ENCODE results near the gene ATMIN. TPM values are rescaled to one million over a fixed set of nuclear protein-coding genes. Genes with fewer than 3 reads are reported as not detected.

Gene ATMIN
- total and polyA plus RNA-seq, 4 donors, result 6.8 to 17.8 (median 12.3) TPM

GRCh38 chr16:81004646-81005353, 30.8 kb upstream of the ATMIN start:
- peak overlapping the region in 2 of 3 donors; percentile 22 to 45 for H3K4me3 ChIP-seq (ENCODE audit: low read depth in 1 of 3, low read length in 3 of 3)
- no peaks in the 10 kb centered on the region for H3K9me3 ChIP-seq (ENCODE audit: control insufficient read depth in 4 of 4, low read length in 3 of 4)
- no peaks in the 10 kb centered on the region for H3K36me3 ChIP-seq (ENCODE audit: control insufficient read depth in 4 of 4, insufficient read depth in 3 of 4, low read depth in 1 of 4, low read length in 3 of 4)
- TF ChIP-seq CTCF (IDR thresholded peaks at IDR 0.05; ENCODE audit: low read depth, low read length, missing input control) (peak; percentile 52), SP1 (IDR thresholded peaks at IDR 0.05) (no peak), FOXA1 (IDR thresholded peaks at IDR 0.05) (no peak), RAD21 (IDR thresholded peaks at IDR 0.05) (peak; percentile 61 to 73), REST (IDR thresholded peaks at IDR 0.05) (no peak), HNF4A (conservative IDR thresholded peaks at IDR 0.05) (no peak), MAX (IDR thresholded peaks at IDR 0.05) (no peak)
- peak overlapping the region; percentile 39 to 70 for H3K27ac ChIP-seq (ENCODE audit: low read depth in 1 of 2, low read length in 2 of 2)
- H3K4me1 ChIP-seq (ENCODE audit: control insufficient read depth in 4 of 4, insufficient read depth in 4 of 4, low read length in 3 of 4), result peaks cover 3 to 42% (median 23%) of the 10 kb centered on the region in 4 donors
- 37% methylated on average over 14 of the region's 14 CpGs for WGBS
- peak overlapping the region; percentile 13 to 65 for H3K9ac ChIP-seq (ENCODE audit: low read depth in 1 of 2, low read length in 2 of 2)
- no peak for DNase-seq (ENCODE audit: low spot score)
- no peaks in the 10 kb centered on the region for H3K27me3 ChIP-seq (ENCODE audit: control insufficient read depth in 4 of 4, insufficient read depth in 4 of 4, low read length in 3 of 4)

DNA sequence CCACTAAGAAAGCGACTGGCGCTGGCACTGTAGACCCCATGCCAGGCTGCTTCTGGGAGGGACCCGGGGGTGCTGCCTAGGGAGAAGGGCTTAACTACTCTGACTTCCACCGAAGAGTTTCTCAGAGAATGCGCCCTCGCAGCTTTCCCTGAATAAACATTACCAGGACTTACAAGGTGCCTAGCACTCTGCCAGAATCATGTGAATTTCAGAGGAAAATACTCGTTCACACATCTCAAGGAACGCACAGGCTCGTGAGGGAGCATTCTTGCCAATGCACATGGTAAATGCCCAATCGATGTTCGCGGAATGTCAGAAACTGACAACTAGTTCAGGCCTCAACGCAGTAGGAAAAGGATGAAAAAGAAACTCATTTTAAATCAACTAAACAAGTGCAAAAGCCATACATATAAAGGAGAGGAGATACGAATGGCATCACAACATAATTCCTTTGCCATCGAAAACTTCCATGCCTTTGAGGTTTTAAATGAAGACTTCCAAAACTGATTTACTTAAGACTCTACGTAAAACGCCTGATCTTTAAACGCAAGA, 30.0 kb upstream of the ATMIN start:
- peak overlapping the region in 1 of 2 donors; percentile 95 for H3K9ac ChIP-seq (ENCODE audit: low read depth in 1 of 2, low read length in 2 of 2)
- no peaks in the 10 kb centered on the region for H3K36me3 ChIP-seq (ENCODE audit: control insufficient read depth in 4 of 4, insufficient read depth in 3 of 4, low read depth in 1 of 4, low read length in 3 of 4)
- DNase-seq (ENCODE audit: low spot score), result no peak
- H3K4me3 ChIP-seq (ENCODE audit: low read depth in 1 of 3, low read length in 3 of 3), result peak overlapping the region; percentile 88 to 99 (median 95)
- H3K27me3 ChIP-seq (ENCODE audit: control insufficient read depth in 4 of 4, insufficient read depth in 4 of 4, low read length in 3 of 4), result no peaks in the 10 kb centered on the region
- H3K27ac ChIP-seq (ENCODE audit: low read depth in 1 of 2, low read length in 2 of 2), result peak overlapping the region; percentile 94 to 100
- no peaks in the 10 kb centered on the region for H3K9me3 ChIP-seq (ENCODE audit: control insufficient read depth in 4 of 4, low read length in 3 of 4)
- H3K4me1 ChIP-seq (ENCODE audit: control insufficient read depth in 4 of 4, insufficient read depth in 4 of 4, low read length in 3 of 4), result peaks cover 3 to 42% (median 23%) of the 10 kb centered on the region in 4 donors
- 16% methylated on average over 18 of the region's 18 CpGs for WGBS
- TF ChIP-seq ATF3 (IDR thresholded peaks at IDR 0.05) (no peak), ZBTB33 (IDR thresholded peaks at IDR 0.05) (no peak), GABPA (IDR thresholded peaks at IDR 0.05 in 1 of 2, conservative IDR thresholded peaks at IDR 0.05 in 1 of 2) (no peak), YY1 (IDR thresholded peaks at IDR 0.05) (no peak), FOXA1 (IDR thresholded peaks at IDR 0.05) (no peak), RXRA (IDR thresholded peaks at IDR 0.05) (no peak), RAD21 (IDR thresholded peaks at IDR 0.05) (no peak), EGR1 (IDR thresholded peaks at IDR 0.05; ENCODE audit: low read depth in 2 of 2) (no peak), NR2F2 (IDR thresholded peaks at IDR 0.05) (no peak), JUND (IDR thresholded peaks at IDR 0.05) (no peak), REST (IDR thresholded peaks at IDR 0.05) (no peak), MAX (IDR thresholded peaks at IDR 0.05) (no peak), CTCF (IDR thresholded peaks at IDR 0.05; ENCODE audit: low read depth, low read length, missing input control) (no peak)

Data from liver (tissue), 9 donors.